ENCODE measurements around the gene LIN54. TPM values are rescaled to one million over a fixed set of nuclear protein-coding genes. Genes with fewer than 3 reads are reported as not detected.

The LIN54 gene
- polyA plus RNA-seq, 1 donor (not counting 4 experiments of a cell fraction or from before 2014, with no cell fraction given) = 8.1 TPM

DNA sequence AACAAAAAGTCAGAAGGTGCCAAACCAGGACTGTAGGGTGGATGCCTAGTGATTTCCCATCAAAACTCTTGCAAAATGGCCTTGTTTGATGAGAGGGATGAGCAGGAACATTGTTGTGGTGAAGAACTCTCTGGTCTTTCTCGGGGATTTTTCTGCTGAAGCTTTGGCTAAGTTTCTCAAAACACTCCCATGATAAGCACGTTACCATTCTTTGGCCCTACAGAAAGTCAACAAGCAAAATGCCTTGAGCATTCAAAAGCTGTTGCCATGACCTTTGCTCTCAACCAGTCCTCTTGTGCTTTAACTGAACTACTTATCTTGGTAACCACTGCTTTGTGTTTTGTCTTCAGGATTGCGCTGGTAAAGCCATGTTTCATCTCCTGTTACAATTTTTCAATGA, 116.7 kb downstream of the LIN54 start:
- peaks cover 35% of the 10 kb centered on the region for H3K4me1 ChIP-seq (ENCODE audit: control insufficient read depth, extremely low read depth, insufficient read depth, low read length)
- no peak overlapping the region for H3K4me3 ChIP-seq (ENCODE audit: control insufficient read depth in 2 of 3, extremely low read depth in 1 of 3, insufficient read depth in 2 of 3, low read depth in 1 of 3, low read length in 3 of 3)
- peaks cover 19 to 27% of the 10 kb centered on the region in 2 experiments for H3K36me3 ChIP-seq (ENCODE audit: control insufficient read depth in 2 of 2, extremely low read depth in 1 of 2, insufficient read depth in 2 of 2, low read length in 2 of 2)
- no peaks in the 10 kb centered on the region for H3K27me3 ChIP-seq (ENCODE audit: control insufficient read depth, extremely low read depth, insufficient read depth, low read length)
- no peak overlapping the region for H3K9ac ChIP-seq (ENCODE audit: control insufficient read depth, extremely low read depth, insufficient read depth, low read length)
- H3K4me2 ChIP-seq (ENCODE audit: control insufficient read depth, extremely low read depth, insufficient read depth, low read depth, low read length) = no peak overlapping the region
- H2AFZ ChIP-seq (ENCODE audit: control insufficient read depth, low read length) = no peak overlapping the region
- no peaks in the 10 kb centered on the region for H3K9me1 ChIP-seq (ENCODE audit: control insufficient read depth, extremely low read depth, insufficient read depth, low read length)
- TF ChIP-seq, protein P1, sequence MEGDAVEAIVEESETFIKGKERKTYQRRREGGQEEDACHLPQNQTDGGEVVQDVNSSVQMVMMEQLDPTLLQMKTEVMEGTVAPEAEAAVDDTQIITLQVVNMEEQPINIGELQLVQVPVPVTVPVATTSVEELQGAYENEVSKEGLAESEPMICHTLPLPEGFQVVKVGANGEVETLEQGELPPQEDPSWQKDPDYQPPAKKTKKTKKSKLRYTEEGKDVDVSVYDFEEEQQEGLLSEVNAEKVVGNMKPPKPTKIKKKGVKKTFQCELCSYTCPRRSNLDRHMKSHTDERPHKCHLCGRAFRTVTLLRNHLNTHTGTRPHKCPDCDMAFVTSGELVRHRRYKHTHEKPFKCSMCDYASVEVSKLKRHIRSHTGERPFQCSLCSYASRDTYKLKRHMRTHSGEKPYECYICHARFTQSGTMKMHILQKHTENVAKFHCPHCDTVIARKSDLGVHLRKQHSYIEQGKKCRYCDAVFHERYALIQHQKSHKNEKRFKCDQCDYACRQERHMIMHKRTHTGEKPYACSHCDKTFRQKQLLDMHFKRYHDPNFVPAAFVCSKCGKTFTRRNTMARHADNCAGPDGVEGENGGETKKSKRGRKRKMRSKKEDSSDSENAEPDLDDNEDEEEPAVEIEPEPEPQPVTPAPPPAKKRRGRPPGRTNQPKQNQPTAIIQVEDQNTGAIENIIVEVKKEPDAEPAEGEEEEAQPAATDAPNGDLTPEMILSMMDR (optimal IDR thresholded peaks at IDR 0.05 in 1 of 3, IDR thresholded peaks at IDR 0.05 in 1 of 3, conservative IDR thresholded peaks at IDR 0.05 in 1 of 3; ENCODE audit: extremely low read depth in 1 of 3, insufficient read depth in 2 of 3, low read length in 3 of 3) = no peak
- TF ChIP-seq EZH2 (IDR thresholded peaks at IDR 0.05; ENCODE audit: low read length) = no peak
- H3K79me2 ChIP-seq (ENCODE audit: control insufficient read depth, insufficient read depth, low read length) = peaks cover 71% of the 10 kb centered on the region
- dilution Hi-C loops (cut with MboI; ENCODE audit: extremely low pct_ligation_motif_present, low sequenced_read_pairs) = no loop called here
- FAIRE-seq = no peak
- no peak for DNase-seq (ENCODE audit: low read depth, low spot score)
- H3K9me3 ChIP-seq (ENCODE audit: control insufficient read depth, low read depth, low read length) = no peaks in the 10 kb centered on the region
- no peaks in the 10 kb centered on the region for H4K20me1 ChIP-seq (ENCODE audit: control insufficient read depth, extremely low read depth, insufficient read depth, low read length)
- no peak overlapping the region for H3K27ac ChIP-seq (ENCODE audit: control insufficient read depth, insufficient read depth, low read length)

DNA sequence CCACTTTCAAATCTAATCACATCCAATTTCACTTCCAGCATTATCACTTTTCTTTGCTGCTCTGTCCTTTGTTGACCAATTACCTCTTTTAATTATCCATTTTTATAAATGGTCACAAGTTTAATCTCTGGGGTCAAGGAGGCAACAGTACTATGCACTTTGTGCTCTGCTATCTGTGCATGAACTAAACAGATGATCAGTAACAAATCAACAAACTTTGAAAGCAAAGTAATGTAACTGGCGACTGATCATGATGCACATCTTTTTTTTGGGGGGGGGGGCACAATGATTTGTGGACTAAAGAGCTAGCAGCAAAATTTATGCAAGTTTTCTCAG, 118.2 kb downstream of the LIN54 start:
- H4K20me1 ChIP-seq (ENCODE audit: control insufficient read depth, extremely low read depth, insufficient read depth, low read length) = no peaks in the 10 kb centered on the region
- no peak overlapping the region for H2AFZ ChIP-seq (ENCODE audit: control insufficient read depth, low read length)
- H3K4me1 ChIP-seq (ENCODE audit: control insufficient read depth, extremely low read depth, insufficient read depth, low read length) = peaks cover 33% of the 10 kb centered on the region
- TF ChIP-seq, protein P1 (optimal IDR thresholded peaks at IDR 0.05 in 1 of 3, IDR thresholded peaks at IDR 0.05 in 1 of 3, conservative IDR thresholded peaks at IDR 0.05 in 1 of 3; ENCODE audit: extremely low read depth in 1 of 3, insufficient read depth in 2 of 3, low read length in 3 of 3) = no peak
- TF ChIP-seq EZH2 (IDR thresholded peaks at IDR 0.05; ENCODE audit: low read length) = no peak
- no peak overlapping the region for H3K4me3 ChIP-seq (ENCODE audit: control insufficient read depth in 2 of 3, extremely low read depth in 1 of 3, insufficient read depth in 2 of 3, low read depth in 1 of 3, low read length in 3 of 3)
- no peaks in the 10 kb centered on the region for H3K9me3 ChIP-seq (ENCODE audit: control insufficient read depth, low read depth, low read length)
- no peak overlapping the region for H3K9ac ChIP-seq (ENCODE audit: control insufficient read depth, extremely low read depth, insufficient read depth, low read length)
- DNase-seq (ENCODE audit: low read depth, low spot score) (no peak), FAIRE-seq (no peak)
- H3K4me2 ChIP-seq (ENCODE audit: control insufficient read depth, extremely low read depth, insufficient read depth, low read depth, low read length) = peak overlapping the region; percentile 91
- H3K79me2 ChIP-seq (ENCODE audit: control insufficient read depth, insufficient read depth, low read length) = peaks cover 70% of the 10 kb centered on the region
- no peaks in the 10 kb centered on the region for H3K27me3 ChIP-seq (ENCODE audit: control insufficient read depth, extremely low read depth, insufficient read depth, low read length)
- H3K27ac ChIP-seq (ENCODE audit: control insufficient read depth, insufficient read depth, low read length) = no peak overlapping the region
- dilution Hi-C loops (cut with MboI; ENCODE audit: extremely low pct_ligation_motif_present, low sequenced_read_pairs) = no loop called here
- H3K36me3 ChIP-seq (ENCODE audit: control insufficient read depth in 2 of 2, extremely low read depth in 1 of 2, insufficient read depth in 2 of 2, low read length in 2 of 2) = peaks cover 19 to 27% of the 10 kb centered on the region in 2 experiments
- H3K9me1 ChIP-seq (ENCODE audit: control insufficient read depth, extremely low read depth, insufficient read depth, low read length) = no peaks in the 10 kb centered on the region
